Medulla oblongata (tissue), 1 donor: ENCODE measurements around the gene TTYH2.

Source experiments
- DNase-seq: peaks from one replicate; pipeline ENCODE4 v3.0.0-alpha.2; 2015; ENCODE audit errors: extremely low spot score

TTYH2 gene

DNA sequence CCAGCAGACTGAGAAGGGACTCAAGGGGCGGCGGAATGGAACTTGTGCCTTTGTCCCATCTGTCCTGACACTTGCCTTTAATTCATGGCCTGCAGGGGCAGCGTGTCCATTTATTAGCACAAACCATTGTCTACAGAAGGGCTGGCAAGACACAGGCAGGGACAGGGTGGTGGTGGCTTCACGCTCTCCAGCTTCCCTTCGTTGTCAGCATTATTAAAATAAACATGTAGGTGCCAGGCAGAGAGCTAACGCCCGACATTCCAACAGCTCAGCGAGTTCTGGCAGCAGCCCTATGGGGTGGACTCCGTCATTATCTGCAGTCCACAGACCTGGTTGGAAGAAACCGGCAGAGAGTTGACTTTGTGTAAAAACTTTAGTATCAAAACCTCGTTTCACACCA is 77.0 kb downstream of the TTYH2 start:
- peak; percentile 23 for DNase-seq

DNA sequence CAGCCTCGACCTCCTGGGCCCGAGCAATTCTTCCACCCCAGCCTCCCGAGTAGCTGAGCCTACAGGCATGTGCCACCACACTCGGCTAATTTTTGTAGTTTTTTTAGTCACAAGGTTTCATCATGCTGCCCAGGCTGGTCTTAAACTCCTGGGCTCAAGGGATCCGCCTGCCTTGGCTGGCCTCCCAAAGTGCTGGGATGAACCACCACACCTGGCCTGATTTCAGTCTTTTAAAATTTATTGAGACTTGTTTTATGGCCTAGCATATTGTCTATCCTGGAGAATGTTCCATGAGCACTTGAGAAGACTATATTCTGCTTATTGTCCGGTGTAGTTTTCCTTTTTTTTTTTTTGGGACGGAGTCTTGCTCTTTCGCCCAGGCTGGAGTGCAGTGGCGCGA is 79.1 kb downstream of the TTYH2 start:
- no peak for DNase-seq

DNA sequence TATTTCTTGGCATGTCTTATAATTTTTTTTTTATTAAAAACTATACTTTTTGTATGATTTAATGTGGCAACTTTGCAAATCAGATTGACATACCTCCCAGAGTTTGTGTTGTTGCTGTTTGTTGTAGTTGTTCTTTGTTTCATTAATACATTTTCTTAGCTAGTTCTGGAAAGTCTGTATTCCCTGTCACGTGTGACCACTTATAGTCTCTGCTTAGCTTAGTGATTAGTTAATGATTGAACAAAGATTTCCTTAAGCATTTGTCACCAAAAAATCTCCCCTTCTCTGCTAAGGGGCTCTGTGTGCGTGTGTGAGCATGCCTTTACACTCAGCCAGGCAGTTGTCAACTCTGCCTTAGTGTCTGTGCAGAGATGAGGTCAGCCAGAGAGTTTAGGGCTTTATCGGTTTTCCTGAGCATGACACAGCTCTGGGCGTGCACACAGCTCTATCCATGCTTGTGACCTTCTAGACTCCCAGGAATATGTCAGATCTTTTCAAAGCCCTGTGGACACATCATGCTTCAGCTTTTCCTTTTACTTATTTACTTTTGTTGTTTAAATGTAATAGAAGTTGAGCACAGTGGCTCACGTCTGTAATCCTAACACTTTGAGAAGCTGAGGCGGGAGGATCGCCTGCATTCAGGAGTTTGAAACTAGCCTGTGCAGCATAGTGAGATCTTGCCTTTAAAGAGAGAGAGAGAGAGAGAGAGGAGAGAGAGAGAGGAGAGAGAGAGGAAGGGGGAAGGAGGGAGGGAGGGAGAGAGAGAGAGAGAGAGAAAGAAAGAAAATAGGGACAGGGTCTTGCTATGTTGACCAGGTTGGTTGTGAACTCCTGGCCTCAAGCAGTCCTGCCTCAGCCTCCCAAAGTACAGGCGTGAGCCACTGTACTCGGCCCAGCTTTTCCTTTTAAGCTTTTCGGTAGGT is 82.5 kb downstream of the TTYH2 start:
- peak; percentile 17 for DNase-seq

DNA sequence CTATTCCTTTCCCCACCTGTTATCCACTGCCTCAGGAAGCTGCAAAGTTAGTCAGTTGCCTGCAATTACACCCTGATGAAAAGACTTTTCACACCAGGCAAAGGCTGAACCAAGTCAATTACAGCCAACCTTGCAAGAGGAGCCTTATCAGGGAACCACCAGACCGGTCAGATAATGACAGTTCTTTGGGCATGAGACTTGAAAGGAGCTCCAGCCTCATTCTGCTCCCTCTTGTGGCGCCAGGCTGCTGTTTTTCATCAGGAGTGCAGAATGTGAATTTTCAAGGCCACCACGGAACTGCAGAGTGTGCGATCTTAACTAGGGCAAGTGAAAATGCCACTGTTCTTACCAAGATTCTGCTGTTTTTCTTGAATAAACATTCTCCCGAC is 83.2 kb downstream of the TTYH2 start:
- peak; percentile 92 for DNase-seq

DNA sequence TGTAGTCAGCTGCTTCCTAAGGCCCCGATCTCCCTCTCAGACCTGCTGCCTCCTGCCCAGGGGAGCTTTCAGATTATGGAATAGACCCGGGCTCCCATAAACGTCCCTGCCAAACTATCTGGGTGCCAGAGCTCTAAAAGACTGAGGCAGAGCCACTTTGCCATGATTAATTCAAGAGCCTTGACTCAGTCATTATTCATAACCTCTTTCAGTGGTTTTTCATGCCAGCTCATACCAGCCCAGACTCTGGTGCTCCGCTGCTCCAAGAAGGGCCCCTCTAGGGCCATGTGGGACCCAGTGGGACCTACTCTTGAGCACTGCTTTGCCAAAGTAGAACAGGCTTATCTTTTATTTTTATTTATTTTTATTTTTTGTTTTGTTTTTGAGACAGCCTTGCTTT is 84.6 kb downstream of the TTYH2 start:
- no peak for DNase-seq

DNA sequence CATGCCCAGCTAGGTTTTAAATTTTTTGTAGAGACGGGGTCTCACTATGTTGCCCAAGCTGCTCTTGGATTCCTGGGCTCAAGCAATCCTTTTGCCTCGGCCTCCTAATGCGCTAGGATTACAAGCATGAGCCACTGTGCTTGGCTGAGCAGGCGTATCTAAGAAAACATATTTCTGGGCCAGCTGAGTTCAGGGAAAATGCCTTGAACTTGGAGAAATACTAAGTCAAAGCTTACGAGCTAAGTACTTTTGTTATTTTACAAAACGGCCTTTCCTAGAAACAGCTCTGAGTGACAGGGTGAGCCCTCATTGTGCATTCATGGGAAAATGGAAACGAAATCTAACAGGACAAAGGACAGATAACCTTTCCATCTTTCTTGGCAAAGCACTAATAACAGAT is 85.4 kb downstream of the TTYH2 start:
- no peak for DNase-seq

DNA sequence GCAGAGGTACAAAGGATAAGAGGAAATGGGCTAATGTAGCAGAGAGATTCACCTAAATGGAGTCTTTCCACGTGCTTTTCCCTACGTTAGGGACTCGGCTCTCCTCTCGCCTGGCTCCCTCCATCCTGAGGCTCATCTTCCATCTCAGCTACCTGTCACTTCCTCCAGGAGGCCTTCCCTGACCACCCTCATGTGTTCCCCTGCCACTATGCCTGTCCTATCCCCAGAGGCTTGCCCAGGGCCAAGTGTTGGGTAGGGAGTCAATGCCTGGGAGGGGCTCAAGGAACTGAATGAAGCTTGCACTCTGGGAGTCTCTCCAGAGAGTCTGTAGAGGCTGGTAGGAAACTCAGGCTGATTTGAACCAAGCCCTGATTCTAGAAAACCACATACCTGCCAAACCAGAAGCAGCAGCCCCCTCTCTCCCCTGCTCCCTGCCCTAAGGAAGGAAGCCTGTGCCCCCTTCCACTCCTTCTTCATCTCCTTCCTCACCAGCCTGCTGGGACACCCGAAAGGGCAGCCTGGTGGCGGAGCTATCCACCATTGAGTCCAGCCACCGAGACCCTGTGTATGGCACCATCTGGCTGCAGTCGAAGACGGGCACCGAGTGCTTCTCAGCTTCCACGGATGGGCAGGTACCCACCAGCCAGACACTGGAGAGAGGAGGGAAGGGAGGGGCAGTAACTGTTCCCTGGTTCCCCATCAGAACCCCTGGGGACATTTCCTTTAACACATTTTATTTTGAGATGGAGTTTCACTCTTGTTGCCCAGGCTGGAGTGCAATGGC is 86.0 kb downstream of the TTYH2 start:
- no peak for DNase-seq

DNA sequence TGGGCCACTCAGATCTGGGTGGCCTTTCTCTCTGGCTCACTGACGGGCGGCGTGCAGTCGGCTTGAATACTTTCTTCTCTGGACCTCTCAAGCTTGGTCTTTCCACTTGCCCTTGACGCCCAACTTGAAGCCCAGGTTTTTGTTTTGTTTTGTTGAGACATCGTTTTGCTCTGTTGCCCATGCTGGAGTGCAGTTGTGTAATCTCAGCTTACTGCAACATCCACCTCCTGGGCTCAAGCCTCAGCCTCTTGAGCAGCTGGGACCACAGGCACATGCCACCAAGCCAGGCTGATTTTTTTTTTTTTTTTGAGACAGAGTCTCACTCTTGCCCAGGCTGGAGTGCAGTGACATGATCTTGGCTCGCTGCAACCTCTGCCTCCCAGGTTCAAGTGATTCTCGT is 89.9 kb downstream of the TTYH2 start:
- no peak for DNase-seq

DNA sequence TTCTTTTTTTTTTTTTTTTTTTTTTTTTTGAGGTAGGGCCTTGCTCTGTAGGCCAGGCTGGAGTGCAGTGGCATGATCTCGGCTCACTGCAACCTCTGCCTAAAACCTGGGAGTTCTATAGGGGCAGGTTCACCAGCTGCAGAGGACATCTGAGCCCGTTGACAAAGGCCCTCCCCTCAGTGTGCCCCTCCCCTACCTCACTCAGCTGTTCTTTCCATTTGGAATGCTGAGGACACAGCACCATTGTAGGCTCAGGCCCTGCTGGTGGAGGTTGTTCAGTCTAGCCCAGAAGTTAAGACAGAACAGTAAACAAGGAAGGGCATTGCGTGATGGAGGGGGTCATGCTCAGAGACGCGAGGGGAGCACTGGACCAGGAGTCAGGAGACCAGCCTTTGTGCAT is 90.8 kb downstream of the TTYH2 start:
- DNase-seq = no peak

DNA sequence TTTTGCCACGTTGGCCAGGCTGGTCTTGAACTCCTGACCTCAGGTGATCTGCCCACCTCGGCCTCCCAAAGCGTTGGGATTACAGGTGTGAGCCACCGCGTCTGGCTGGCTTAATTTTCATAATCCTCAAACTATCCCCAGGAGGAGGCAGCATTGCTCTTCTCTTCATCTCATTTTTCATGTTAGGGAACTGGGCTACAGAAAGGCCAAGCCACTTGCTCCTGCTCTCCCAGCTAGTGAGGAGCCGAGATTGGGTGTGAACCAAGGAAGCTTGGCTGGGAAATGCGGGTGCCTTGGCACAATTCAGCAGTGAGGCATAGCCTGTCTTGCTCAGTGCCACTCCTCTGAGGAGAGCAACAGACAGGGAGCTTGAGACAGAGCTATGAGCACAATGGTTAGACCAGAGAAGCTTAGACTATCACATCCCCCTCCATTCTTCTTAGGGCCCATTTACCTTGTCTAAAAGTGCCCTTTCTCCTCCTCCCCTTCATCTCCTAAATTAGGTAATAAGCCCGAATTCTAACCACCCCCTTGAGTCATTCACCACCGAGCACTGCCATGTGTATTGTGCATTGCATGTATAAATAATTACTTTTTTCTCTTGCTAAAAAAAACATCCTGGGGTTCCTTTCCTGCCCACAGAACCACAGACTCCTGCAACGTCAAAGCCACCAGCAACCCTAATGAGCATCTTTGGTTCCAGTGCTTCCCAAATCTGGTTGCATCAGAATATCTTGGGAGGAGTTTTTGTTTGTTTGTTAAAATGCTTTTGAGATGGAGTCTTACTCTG is 92.7 kb downstream of the TTYH2 start:
- DNase-seq = peak; percentile 47

DNA sequence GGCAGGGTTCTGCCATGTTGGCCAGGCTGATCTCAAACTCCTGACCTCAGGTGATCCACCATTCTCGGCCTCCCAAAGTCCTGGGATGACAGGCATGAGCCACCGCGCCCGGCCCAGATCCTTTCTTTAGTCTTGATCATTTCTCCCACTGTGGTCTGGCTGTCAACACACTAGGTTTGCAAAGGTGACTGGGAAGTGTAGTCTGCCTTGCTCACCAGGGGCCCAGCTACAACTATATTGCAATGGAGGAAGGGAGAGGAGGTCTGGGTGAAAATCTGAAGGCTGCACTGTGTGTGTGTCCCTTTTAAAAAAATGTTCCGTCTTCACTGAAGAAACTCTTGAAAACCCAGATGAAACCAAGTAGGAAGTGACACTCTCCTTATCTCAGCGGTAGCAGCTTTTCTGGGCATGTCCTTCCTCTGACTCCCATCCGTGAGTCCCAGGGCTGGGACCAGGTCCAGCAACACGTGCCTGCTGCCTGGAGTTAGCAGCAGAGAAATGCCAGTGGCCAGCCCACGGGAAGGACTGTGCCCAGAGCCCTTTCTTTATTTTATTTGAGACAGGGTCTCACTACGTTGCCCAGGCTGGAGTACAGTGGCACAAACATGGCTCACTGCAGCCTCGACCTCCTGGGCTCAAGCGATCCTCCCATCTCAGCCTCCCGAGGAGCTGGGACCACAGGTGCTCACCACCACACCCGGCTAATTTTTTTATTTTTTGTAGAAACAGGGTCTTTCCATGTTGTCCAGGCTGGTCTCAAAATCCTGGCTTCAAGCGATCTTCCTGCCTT is 94.8 kb downstream of the TTYH2 start:
- DNase-seq = no peak

DNA sequence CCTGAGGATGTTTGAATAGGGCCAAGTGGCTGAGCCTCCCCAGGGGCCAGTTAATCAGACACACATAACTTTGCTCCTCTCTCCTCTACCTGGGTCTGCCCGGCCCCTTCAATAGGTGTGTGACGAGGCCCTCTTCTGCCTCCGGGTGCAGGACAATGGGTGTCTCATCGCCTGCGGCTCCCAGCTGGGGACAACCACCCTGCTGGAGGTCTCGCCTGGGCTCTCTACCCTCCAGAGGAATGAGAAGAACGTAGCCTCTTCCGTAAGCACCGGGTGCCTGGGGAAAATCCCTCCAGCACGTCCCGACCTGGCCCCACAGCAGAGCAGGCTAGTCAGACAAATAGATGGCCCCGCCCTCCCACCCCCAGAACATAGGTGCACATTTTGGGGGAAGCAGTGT is 96.5 kb downstream of the TTYH2 start:
- DNase-seq = no peak
